Calu3 (cell line): ENCODE results near the gene CENPU. TPM values are rescaled to one million over a fixed set of nuclear protein-coding genes. Genes with fewer than 3 reads are reported as not detected.

Source experiments
- BruUV-seq: library from RNA; stranded (reverse); fragments of 400-500 nt; replicated peaks from 2 replicates; lab custom pipeline; 2021; lab: Mats Ljungman, UMichigan
- CTCF ChIA-PET: fragments of 300-600 bp; sonication (Branson Sonifier 250); formaldehyde crosslinking; loops from one replicate; lab custom pipeline; 2022; ENCODE audit warnings: antibody characterized with exemption; lab: Charles Lee
- DNase-seq: peaks from one replicate; pipeline ENCODE4 v3.0.0; 2022
- H3K27ac Mint-ChIP-seq: one replicate; pipeline ENCODE4 v1.8.0; 2022; ENCODE audit warnings: mixed read lengths; ENCODE audit not compliant: unreplicated experiment
- H3K27me3 Mint-ChIP-seq: one replicate; pipeline ENCODE4 v1.8.0; 2022; ENCODE audit warnings: mixed read lengths; ENCODE audit not compliant: unreplicated experiment
- H3K36me3 Mint-ChIP-seq: one replicate; pipeline ENCODE4 v1.8.0; 2022; ENCODE audit warnings: mild to moderate bottlenecking, moderate library complexity, mixed read lengths; ENCODE audit not compliant: insufficient read depth, unreplicated experiment
- H3K4me1 Mint-ChIP-seq: one replicate; pipeline ENCODE4 v1.8.0; 2022; ENCODE audit warnings: mild to moderate bottlenecking, low read depth, mixed read lengths; ENCODE audit not compliant: unreplicated experiment
- H3K4me3 Mint-ChIP-seq: one replicate; pipeline ENCODE4 v1.8.0; 2022; ENCODE audit warnings: mild to moderate bottlenecking, low read depth, moderate library complexity, mixed read lengths; ENCODE audit not compliant: unreplicated experiment
- H3K9me3 Mint-ChIP-seq: one replicate; pipeline ENCODE4 v1.8.0; 2022; ENCODE audit warnings: low read depth, mixed read lengths; ENCODE audit not compliant: unreplicated experiment
- CTCF ChIP-seq: fragments of 200-600 bp; IDR thresholded peaks from one replicate; pipeline ENCODE4 v1.8.0; 2022; ENCODE audit warnings: antibody characterized with exemption; ENCODE audit not compliant: unreplicated experiment
- intact Hi-C: fragments of 100-400 bp; cut with micrococcal nuclease; formaldehyde crosslinking; loops from one replicate; pipeline ENCODE4 v1.10.0; 2022; ENCODE audit not compliant: unreplicated experiment
- total RNA-seq: library from RNA; stranded (reverse); gene quantifications from 2 replicates; pipeline ENCODE4 v1.2.3, GENCODE V29; 2022

The CENPU gene
- total RNA-seq, 1 experiment from 2014 or later: 79.2 TPM

GRCh38 chr4:184776821-184777220 is 42.9 kb upstream of the CENPU start:
- no peaks in the 10 kb centered on the region for H3K9me3 Mint-ChIP-seq
- no peak for DNase-seq
- no peak for TF ChIP-seq CTCF
- no peak overlapping the region for H3K27ac Mint-ChIP-seq
- CTCF ChIA-PET: no interaction called here
- no peak overlapping the region for H3K4me3 Mint-ChIP-seq
- no peaks in the 10 kb centered on the region for H3K4me1 Mint-ChIP-seq
- no peaks in the 10 kb centered on the region for H3K27me3 Mint-ChIP-seq
- BruUV-seq: no TSS peak
- no peaks in the 10 kb centered on the region for H3K36me3 Mint-ChIP-seq
- intact Hi-C loops: no loop called here

- no peak for DNase-seq
- intact Hi-C loops: no loop called here
- CTCF ChIA-PET: no interaction called here
- Mint-ChIP-seq H3K4me3 (no peak overlapping the region), H3K27me3 (no peaks in the 10 kb centered on the region), H3K9me3 (no peaks in the 10 kb centered on the region), H3K27ac (no peak overlapping the region), H3K4me1 (no peaks in the 10 kb centered on the region), H3K36me3 (no peaks in the 10 kb centered on the region)
- TF ChIP-seq CTCF: no peak
- BruUV-seq: no TSS peak
These were observed 42.1 kb upstream of the CENPU start for GRCh38 chr4:184775854-184776555.

- intact Hi-C loops: no loop called here
- no peaks in the 10 kb centered on the region for H3K9me3 Mint-ChIP-seq
- H3K4me1 Mint-ChIP-seq: no peaks in the 10 kb centered on the region
- no peaks in the 10 kb centered on the region for H3K27me3 Mint-ChIP-seq
- no peaks in the 10 kb centered on the region for H3K36me3 Mint-ChIP-seq
- no peak for TF ChIP-seq CTCF
- no peak overlapping the region for H3K4me3 Mint-ChIP-seq
- no peak overlapping the region for H3K27ac Mint-ChIP-seq
- CTCF ChIA-PET: interaction anchor here (0.7 kb wide), 1 partner anchor 1369 kb away, joined by 3 read pairs; no protein-coding TSS in a partner anchor
- DNase-seq: no peak
- BruUV-seq: no TSS peak
These were observed 40.3 kb upstream of the CENPU start for GRCh38 chr4:184774152-184774551.

- Mint-ChIP-seq H3K27ac (no peak overlapping the region), H3K36me3 (no peaks in the 10 kb centered on the region), H3K9me3 (no peaks in the 10 kb centered on the region), H3K27me3 (no peaks in the 10 kb centered on the region), H3K4me3 (no peak overlapping the region), H3K4me1 (no peaks in the 10 kb centered on the region)
- intact Hi-C loops: no loop called here
- CTCF ChIA-PET: no interaction called here
- no peak for TF ChIP-seq CTCF
- BruUV-seq: no TSS peak
- no peak for DNase-seq
These were observed 37.5 kb upstream of the CENPU start for GRCh38 chr4:184771416-184771815.
